Endothelial cell (in vitro differentiated cells): ENCODE measurements around the gene R3HDML. TPM values are rescaled to one million over a fixed set of nuclear protein-coding genes. Genes with fewer than 3 reads are reported as not detected.

Experiments
- total RNA-seq: library from RNA; stranded (reverse); fragmentation: NEBNext Ultra II Directional; extraction: Animal tissue kit (Norgen Biotek cat#: 25700); gene quantifications from one replicate; pipeline ENCODE4 v1.2.1, GENCODE V29; 2021; ENCODE audit not compliant: unreplicated experiment

The R3HDML gene
- total RNA-seq, 1 donor from 2014 or later: not detected

Other genes with a start within 250 kb of the R3HDML start
- gene JPH2, start 149.9 kb upstream of the R3HDML start, total RNA-seq: 0.80 TPM
- 28.2 TPM for gene OSER1, start 126.3 kb upstream of the R3HDML start, total RNA-seq
- gene GDAP1L1, start 89.7 kb upstream of the R3HDML start, total RNA-seq: 1.7 TPM
- 2.8 TPM for gene FITM2, start 25.8 kb upstream of the R3HDML start, total RNA-seq
- not detected for gene HNF4A, start 18.7 kb downstream of the R3HDML start, total RNA-seq
- 10.3 TPM for gene TTPAL, start 138.8 kb downstream of the R3HDML start, total RNA-seq
- 82.8 TPM for gene SERINC3, start 185.0 kb downstream of the R3HDML start, total RNA-seq
- 184 TPM for gene PKIG, start 245.5 kb downstream of the R3HDML start, total RNA-seq